DOHH2 (cell line): ENCODE data around the gene PRIM1.

Experiments used
- EZH2phosphoT487 ChIP-seq: fragments of 200-600 bp; sonication (generic); IDR thresholded peaks from 2 replicates; pipeline ENCODE4 v1.6.1; 2017; ENCODE audit warnings: borderline replicate concordance, mild to moderate bottlenecking, antibody characterized with exemption, low read length, moderate library complexity, mixed read lengths
- TF ChIP-seq, protein P1 (sequence below): fragments of 200-600 bp; sonication (generic); IDR thresholded peaks from one replicate; pipeline ENCODE4 v1.5.1; 2014; ENCODE audit warnings: antibody characterized with exemption, mild to moderate bottlenecking, low read depth, low read length; ENCODE audit not compliant: poor library complexity, severe bottlenecking

DNA sequence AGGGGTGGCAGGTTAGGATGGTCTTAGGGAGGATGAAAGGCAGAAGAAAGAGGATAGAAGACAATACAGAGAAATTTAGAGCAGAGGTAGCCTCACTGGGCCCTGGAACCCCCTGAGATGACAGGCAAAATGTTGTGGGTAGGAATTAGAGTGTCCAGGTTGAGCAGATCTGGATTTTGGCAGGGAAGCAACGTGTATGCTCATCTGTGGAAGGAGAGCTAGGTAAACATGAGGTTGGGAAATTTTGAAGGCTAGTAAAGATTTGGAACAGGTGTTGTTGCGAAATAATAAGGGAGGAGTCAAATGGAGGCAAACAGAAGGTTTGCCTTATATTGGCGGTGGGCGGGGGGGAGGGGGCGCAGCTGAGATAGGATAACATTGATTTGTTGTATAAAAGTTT lies 16.3 kb upstream of the PRIM1 start:
- TF ChIP-seq, protein P1, sequence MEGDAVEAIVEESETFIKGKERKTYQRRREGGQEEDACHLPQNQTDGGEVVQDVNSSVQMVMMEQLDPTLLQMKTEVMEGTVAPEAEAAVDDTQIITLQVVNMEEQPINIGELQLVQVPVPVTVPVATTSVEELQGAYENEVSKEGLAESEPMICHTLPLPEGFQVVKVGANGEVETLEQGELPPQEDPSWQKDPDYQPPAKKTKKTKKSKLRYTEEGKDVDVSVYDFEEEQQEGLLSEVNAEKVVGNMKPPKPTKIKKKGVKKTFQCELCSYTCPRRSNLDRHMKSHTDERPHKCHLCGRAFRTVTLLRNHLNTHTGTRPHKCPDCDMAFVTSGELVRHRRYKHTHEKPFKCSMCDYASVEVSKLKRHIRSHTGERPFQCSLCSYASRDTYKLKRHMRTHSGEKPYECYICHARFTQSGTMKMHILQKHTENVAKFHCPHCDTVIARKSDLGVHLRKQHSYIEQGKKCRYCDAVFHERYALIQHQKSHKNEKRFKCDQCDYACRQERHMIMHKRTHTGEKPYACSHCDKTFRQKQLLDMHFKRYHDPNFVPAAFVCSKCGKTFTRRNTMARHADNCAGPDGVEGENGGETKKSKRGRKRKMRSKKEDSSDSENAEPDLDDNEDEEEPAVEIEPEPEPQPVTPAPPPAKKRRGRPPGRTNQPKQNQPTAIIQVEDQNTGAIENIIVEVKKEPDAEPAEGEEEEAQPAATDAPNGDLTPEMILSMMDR: no peak
- no peak for TF ChIP-seq EZH2phosphoT487
